Colonic mucosa (tissue), 4 donors: ENCODE data around the gene AQR. TPM values are rescaled to one million over a fixed set of nuclear protein-coding genes. Genes with fewer than 3 reads are reported as not detected.

ENCODE experiments used
- DNase-seq: peaks from one replicate; pipeline ENCODE4 v3.0.0-alpha.2; 2020
- H3K27ac ChIP-seq: fragments of 200-600 bp; one replicate; pipeline ENCODE4 v1.8.0; 2021
- H3K27me3 ChIP-seq: fragments of 200-600 bp; one replicate; pipeline ENCODE4 v1.8.0; 2021
- H3K36me3 ChIP-seq: fragments of 200-600 bp; one replicate; pipeline ENCODE4 v1.8.0; 2021
- H3K4me1 ChIP-seq: fragments of 200-600 bp; one replicate; pipeline ENCODE4 v1.8.0; 2021; ENCODE audit warnings: mild to moderate bottlenecking
- H3K4me3 ChIP-seq: fragments of 200-600 bp; one replicate; pipeline ENCODE4 v1.8.0; 2021
- H3K9ac ChIP-seq, 2 donors: one replicate each; pipeline ENCODE4 v1.7.0; 2013; ENCODE audit warnings: control low read depth in 2 of 2, low read depth in 2 of 2, low read length in 2 of 2
- H3K9me3 ChIP-seq: fragments of 200-600 bp; one replicate; pipeline ENCODE4 v1.8.0; 2021
- CTCF ChIP-seq: fragments of 200-600 bp; IDR thresholded peaks from one replicate; pipeline ENCODE4 v1.8.0; 2022; ENCODE audit warnings: antibody characterized with exemption, mild to moderate bottlenecking
- intact Hi-C: fragments of 100-400 bp; cut with DNase I; formaldehyde crosslinking; loops from one replicate; pipeline ENCODE4 v1.14.1; 2022
- total RNA-seq, 2 donors: library from RNA; stranded (reverse); fragmentation: NEBNext Ultra II Directional in 1 of 2; extraction: Animal tissue kit (Norgen Biotek cat#: 25700) in 1 of 2; gene quantifications; one replicate each; pipeline ENCODE4 v1.2.1, GENCODE V29; 2021
- donor health status: healthy.
- donor health status: DM: no; HTN: no; CAD: no.
- donor health status: DM: no; HTN: no; CAD: no.

The AQR gene
- total RNA-seq, result 10 to 100 TPM; 26.5 to 27.0 TPM

GRCh38 chr15:34969340-34970097 is at the start of gene AQR:
Gene AQR (minus strand): TSS chr15:34969742. CDS start chr15:34969613, 129 bp downstream.
- Histone ChIP-seq H3K36me3 (no peaks in the 10 kb centered on the region), H3K4me3 (peak within 1 kb of the TSS; percentile 91), H3K4me1 (no peaks in the 10 kb centered on the region), H3K9me3 (no peaks in the 10 kb centered on the region), H3K27ac (peak within 1 kb of the TSS; percentile 70), H3K9ac (peak within 1 kb of the TSS; percentile 79), H3K27me3 (no peaks in the 10 kb centered on the region)
- peak; percentile 96 for DNase-seq
- TF ChIP-seq CTCF, result peak; percentile 76
- intact Hi-C loops, result no loop called here

- no peak for DNase-seq
- H3K27ac ChIP-seq, result no peak overlapping the region
- H3K9me3 ChIP-seq, result no peaks in the 10 kb centered on the region
- no peak overlapping the region for H3K9ac ChIP-seq
- H3K4me1 ChIP-seq, result no peaks in the 10 kb centered on the region
- TF ChIP-seq CTCF, result no peak
- no peaks in the 10 kb centered on the region for H3K27me3 ChIP-seq
- H3K4me3 ChIP-seq, result no peak overlapping the region
- H3K36me3 ChIP-seq, result no peaks in the 10 kb centered on the region
- intact Hi-C loops, result no loop called here
Observed at GRCh38 chr15:35014241-35014640, 44.7 kb upstream of the AQR start.

DNA sequence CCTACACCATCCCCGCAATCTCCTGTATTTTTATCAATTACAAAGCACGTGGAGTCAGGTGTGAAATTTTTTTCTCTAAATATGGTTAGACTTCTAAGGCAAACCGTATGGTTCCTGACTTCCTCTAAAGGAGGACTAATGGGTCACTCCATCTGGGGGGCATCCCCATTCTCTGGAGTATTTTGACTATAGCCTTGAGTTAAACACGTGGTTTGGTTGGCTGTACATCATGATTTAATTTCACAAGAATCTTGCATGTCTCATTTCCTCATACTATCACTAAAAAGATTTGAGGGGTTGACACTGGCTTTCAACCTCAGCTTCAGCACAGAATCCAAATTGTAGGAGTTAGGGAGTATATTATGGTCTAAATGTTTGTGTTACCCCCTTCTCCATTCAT is 43.8 kb upstream of the AQR start:
- no peaks in the 10 kb centered on the region for H3K4me1 ChIP-seq
- DNase-seq, result no peak
- no peak for TF ChIP-seq CTCF
- H3K4me3 ChIP-seq, result no peak overlapping the region
- intact Hi-C loops, result no loop called here
- no peaks in the 10 kb centered on the region for H3K9me3 ChIP-seq
- no peaks in the 10 kb centered on the region for H3K36me3 ChIP-seq
- H3K9ac ChIP-seq, result no peak overlapping the region
- H3K27me3 ChIP-seq, result no peaks in the 10 kb centered on the region
- no peak overlapping the region for H3K27ac ChIP-seq

DNA sequence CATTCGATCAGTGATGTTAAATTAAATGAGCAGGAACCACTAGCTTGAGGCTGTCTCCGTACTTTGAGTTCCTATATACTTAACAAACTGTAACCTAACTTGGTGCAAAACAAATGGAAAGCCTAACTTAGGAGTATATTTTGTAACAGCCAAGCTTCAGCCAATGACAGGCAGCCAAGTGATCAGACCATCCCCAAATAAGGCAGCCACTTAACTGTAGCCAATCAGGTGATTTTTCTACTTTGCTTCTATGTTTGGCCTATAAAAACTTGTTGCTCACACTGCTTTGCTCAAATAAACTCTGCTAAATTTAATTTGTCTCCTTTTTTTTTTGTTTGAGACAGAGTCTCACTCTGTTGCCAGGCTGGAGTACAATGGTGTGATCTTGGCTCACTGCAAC is 37.9 kb upstream of the AQR start:
- no peaks in the 10 kb centered on the region for H3K4me1 ChIP-seq
- H3K9me3 ChIP-seq, result no peaks in the 10 kb centered on the region
- DNase-seq, result no peak
- TF ChIP-seq CTCF, result no peak
- H3K4me3 ChIP-seq, result no peak overlapping the region
- no peaks in the 10 kb centered on the region for H3K27me3 ChIP-seq
- intact Hi-C loops, result no loop called here
- no peak overlapping the region for H3K27ac ChIP-seq
- no peaks in the 10 kb centered on the region for H3K36me3 ChIP-seq
- H3K9ac ChIP-seq, result no peak overlapping the region

- no peaks in the 10 kb centered on the region for H3K36me3 ChIP-seq
- H3K27ac ChIP-seq, result no peak overlapping the region
- H3K4me3 ChIP-seq, result no peak overlapping the region
- H3K9ac ChIP-seq, result no peak overlapping the region
- no peak for DNase-seq
- H3K9me3 ChIP-seq, result no peaks in the 10 kb centered on the region
- intact Hi-C loops, result no loop called here
- TF ChIP-seq CTCF, result no peak
- H3K27me3 ChIP-seq, result no peaks in the 10 kb centered on the region
- no peaks in the 10 kb centered on the region for H3K4me1 ChIP-seq
Observed at GRCh38 chr15:35005933-35006332, 36.4 kb upstream of the AQR start.
